Stomach (tissue), 9 donors: ENCODE measurements around the gene PIEZO1. TPM values are rescaled to one million over a fixed set of nuclear protein-coding genes. Genes with fewer than 3 reads are reported as not detected.

Source experiments
- DNase-seq, 2 donors: peaks; one replicate each; pipeline versions ENCODE4 v3.0.0 to v3.0.0-alpha.2; 2013 to 2019
- H3K27ac ChIP-seq, 5 donors: fragments of 200-600 bp in 4 of 5; sonication (generic) in 4 of 5; one replicate each; pipeline ENCODE4 v1.5.1; 2013 to 2019; ENCODE audit warnings: mild to moderate bottlenecking in 1 of 5, moderate library complexity in 1 of 5
- H3K27me3 ChIP-seq, 3 donors: fragments of 200-600 bp; sonication (generic); one replicate each; pipeline ENCODE4 v1.5.1; 2017 to 2019; ENCODE audit warnings: mixed run types in 1 of 3
- H3K36me3 ChIP-seq, 4 donors: fragments of 200-600 bp; sonication (generic); 1 replicate in 3 of 4; 2 replicates in 1 of 4; pipeline ENCODE4 v1.5.1; 2016 to 2019
- H3K4me1 ChIP-seq, 4 donors: fragments of 200-600 bp; sonication (generic); one replicate each; pipeline ENCODE4 v1.5.1; 2016 to 2019
- H3K4me3 ChIP-seq, 4 donors: fragments of 200-600 bp; sonication (generic) in 3 of 4; one replicate each; pipeline ENCODE4 v1.5.1; 2016 to 2019; ENCODE audit warnings: mild to moderate bottlenecking in 1 of 4
- H3K9me3 ChIP-seq, 4 donors: fragments of 200-600 bp; sonication (generic); one replicate each; pipeline ENCODE4 v1.5.1; 2016 to 2019
- CTCF ChIP-seq, 7 experiments: fragments of 450-650 bp in 4 of 7; fragments of 200-600 bp in 3 of 7; sonication (generic) in 3 of 7; IDR thresholded peaks; one replicate each; pipeline ENCODE4 v1.5.1; 2016 to 2019; ENCODE audit warnings: antibody characterized with exemption in 7 of 7, control low read depth in 2 of 7, mild to moderate bottlenecking in 1 of 7
- EP300 ChIP-seq: sonication (generic); formaldehyde crosslinking; IDR thresholded peaks from one replicate; pipeline ENCODE4 v1.6.1; 2017; ENCODE audit warnings: antibody characterized with exemption
- POLR2A ChIP-seq, 4 donors: fragments of 450-650 bp; IDR thresholded peaks; one replicate each; pipeline ENCODE4 v1.6.1; 2016; ENCODE audit warnings: antibody characterized with exemption in 4 of 4, control low read depth in 2 of 4, mild to moderate bottlenecking in 1 of 4, moderate library complexity in 1 of 4
- POLR2AphosphoS5 ChIP-seq, 3 donors: sonication (generic); formaldehyde crosslinking; IDR thresholded peaks; one replicate each; pipeline ENCODE4 v1.6.1; 2016; ENCODE audit warnings: antibody characterized with exemption in 3 of 3
- WGBS, 5 donors: extraction: QIAGEN DNeasy Blood & Tissue Kit in 3 of 5; methylation state at CpG; one replicate each; pipeline versions ENCODE4 v1.1.5 to v1.1.7; 2013 to 2018; 5-methylcytosine and 5-hydroxymethylcytosine counted together
- intact Hi-C: fragments of 100-400 bp; cut with DNase I; formaldehyde crosslinking; loops from one replicate; pipeline ENCODE4 v1.15.1; 2023; ENCODE audit warnings: low total_unique reads
- polyA plus RNA-seq, 3 donors: library from polyadenylated mRNA; stranded (reverse); fragments of 200-250 nt; gene quantifications; one replicate each; pipeline ENCODE4 v1.2.3, GENCODE V29; 2013
- total RNA-seq, 5 donors: library from RNA; depleted of rRNA; stranded (reverse); fragments of >200 nt; gene quantifications; one replicate each; pipeline versions ENCODE4 v1.1.0 to v1.2.3, GENCODE V29; 2014 to 2016
- donor health status: healthy with polysubstance abuse.
- donor health status: Bipolar disorder and iron deficiency.
- donor health status: healthy.

The PIEZO1 gene
- total and polyA plus RNA-seq, 8 donors: 43.7 to 171 (median 115) TPM

DNA sequence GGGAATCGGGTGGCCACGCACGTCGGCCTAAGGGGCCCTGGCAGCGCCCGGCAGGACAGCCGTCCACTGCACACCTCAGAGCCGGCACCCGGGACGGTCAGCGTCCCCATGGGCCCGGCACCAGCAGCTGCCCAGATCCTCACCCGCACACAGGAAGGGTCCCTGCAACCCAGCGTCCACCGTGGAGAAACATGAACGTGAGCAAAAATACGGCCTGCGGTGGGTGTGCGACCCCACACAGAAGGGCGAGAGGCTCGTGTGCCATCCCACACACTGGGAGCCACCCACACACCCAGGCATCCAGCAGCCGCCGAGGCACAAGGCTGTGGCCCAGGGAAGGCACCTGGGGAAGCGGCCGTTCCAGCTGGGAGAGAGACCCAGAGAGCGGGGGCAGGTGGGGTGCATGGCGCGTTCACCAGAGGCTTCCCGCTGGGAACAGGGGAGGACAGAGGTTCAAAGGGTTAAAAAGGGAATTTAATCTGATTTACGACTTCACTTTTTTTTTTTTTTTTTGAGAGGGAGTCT lies 6.4 kb downstream of the PIEZO1 start:
- intact Hi-C loops: no loop called here
- TF ChIP-seq EP300 (no peak), POLR2A (IDR thresholded peaks at IDR 0.05) (no peak), CTCF (IDR thresholded peaks at IDR 0.05) (no peak), POLR2AphosphoS5 (IDR thresholded peaks at IDR 0.05) (no peak)
- H3K36me3 ChIP-seq: peaks cover 0 to 7% (median 2%) of the 10 kb centered on the region in 4 donors
- H3K27ac ChIP-seq: peak overlapping the region in 3 of 5 donors; percentile 44 to 98 (median 96)
- no peak overlapping the region for H3K4me3 ChIP-seq
- no peak for DNase-seq
- H3K9me3 ChIP-seq: no peaks in the 10 kb centered on the region
- no peaks in the 10 kb centered on the region for H3K27me3 ChIP-seq
- peaks cover 54 to 97% (median 79%) of the 10 kb centered on the region in 4 donors for H3K4me1 ChIP-seq
- 86 to 91% (median 88%) methylated on average over 23 to 30 of the region's 30 CpGs for WGBS, 5 donors

- Histone ChIP-seq H3K36me3 (peaks cover 0 to 7% (median 2%) of the 10 kb centered on the region in 4 donors), H3K9me3 (no peaks in the 10 kb centered on the region), H3K4me1 (peaks cover 55 to 97% (median 79%) of the 10 kb centered on the region in 4 donors), H3K4me3 (no peak overlapping the region), H3K27ac (peak overlapping the region in 3 of 5 donors; percentile 44 to 98 (median 96)), H3K27me3 (no peaks in the 10 kb centered on the region)
- TF ChIP-seq EP300 (no peak), POLR2A (IDR thresholded peaks at IDR 0.05) (no peak), CTCF (IDR thresholded peaks at IDR 0.05) (no peak), POLR2AphosphoS5 (IDR thresholded peaks at IDR 0.05) (no peak)
- 63 to 91% (median 82%) methylated on average over 7 of the region's 7 CpGs for WGBS, 5 donors
- intact Hi-C loops: no loop called here
- no peak for DNase-seq
Measured at GRCh38 chr16:88778271-88778525, 6.8 kb downstream of the PIEZO1 start.

GRCh38 chr16:88777471-88778270 lies 7.3 kb downstream of the PIEZO1 start:
- Histone ChIP-seq H3K27me3 (no peaks in the 10 kb centered on the region), H3K9me3 (no peaks in the 10 kb centered on the region), H3K4me1 (peaks cover 55 to 96% (median 78%) of the 10 kb centered on the region in 4 donors), H3K36me3 (peaks cover 0 to 7% (median 2%) of the 10 kb centered on the region in 4 donors), H3K27ac (peak overlapping the region in 4 of 5 donors; percentile 32 to 98 (median 70)), H3K4me3 (no peak overlapping the region)
- 82 to 87% (median 83%) methylated on average over 34 of the region's 34 CpGs for WGBS, 5 donors
- TF ChIP-seq POLR2A (IDR thresholded peaks at IDR 0.05): no peak
- TF ChIP-seq EP300: no peak
- TF ChIP-seq CTCF (IDR thresholded peaks at IDR 0.05): no peak
- no peak for TF ChIP-seq POLR2AphosphoS5 (IDR thresholded peaks at IDR 0.05)
- intact Hi-C loops: no loop called here
- no peak for DNase-seq

GRCh38 chr16:88775825-88776224 lies 9.2 kb downstream of the PIEZO1 start:
- intact Hi-C loops: no loop called here
- peaks cover 52 to 96% (median 77%) of the 10 kb centered on the region in 4 donors for H3K4me1 ChIP-seq
- H3K27ac ChIP-seq: peak overlapping the region in 1 of 5 donors; percentile 96
- WGBS, 5 donors: 86 to 94% (median 87%) methylated on average over 12 to 18 of the region's 18 CpGs
- H3K27me3 ChIP-seq: no peaks in the 10 kb centered on the region
- H3K4me3 ChIP-seq: no peak overlapping the region
- no peak for TF ChIP-seq CTCF (IDR thresholded peaks at IDR 0.05)
- TF ChIP-seq POLR2A (IDR thresholded peaks at IDR 0.05): no peak
- no peak for TF ChIP-seq POLR2AphosphoS5 (IDR thresholded peaks at IDR 0.05)
- TF ChIP-seq EP300: no peak
- H3K9me3 ChIP-seq: no peaks in the 10 kb centered on the region
- peaks cover 0 to 7% (median 2%) of the 10 kb centered on the region in 4 donors for H3K36me3 ChIP-seq
- DNase-seq: no peak
